Testis (tissue), 2 donors: Measurements from ENCODE around the gene NELL1.

ENCODE experiments used
- CTCF ChIP-seq, 3 experiments: fragments of 450-650 bp in 2 of 3; fragments of 200-600 bp in 1 of 3; sonication (generic) in 1 of 3; IDR thresholded peaks; one replicate each; pipeline ENCODE4 v1.5.1; 2016 to 2019; ENCODE audit warnings: antibody characterized with exemption in 3 of 3, mild to moderate bottlenecking in 2 of 3, moderate library complexity in 1 of 3
- POLR2A ChIP-seq: fragments of 450-650 bp; IDR thresholded peaks from one replicate; pipeline ENCODE4 v1.6.1; 2017; ENCODE audit warnings: antibody characterized with exemption, mild to moderate bottlenecking, moderate library complexity

- no peak for TF ChIP-seq CTCF (IDR thresholded peaks at IDR 0.05)
- no peak for TF ChIP-seq POLR2A
Measured at GRCh38 chr11:21018248-21018647, 348.9 kb downstream of the NELL1 start.
